ENCODE data around the gene NACAD. TPM values are rescaled to one million over a fixed set of nuclear protein-coding genes. Genes with fewer than 3 reads are reported as not detected.
"Not testable (repeated sequence)": the region's sequence is repeated elsewhere in the genome, so short reads cannot be mapped to it uniquely, and the experiment has no call there.

The NACAD gene
- total RNA-seq, 1 experiment from 2014 or later, result 0.90 TPM

DNA sequence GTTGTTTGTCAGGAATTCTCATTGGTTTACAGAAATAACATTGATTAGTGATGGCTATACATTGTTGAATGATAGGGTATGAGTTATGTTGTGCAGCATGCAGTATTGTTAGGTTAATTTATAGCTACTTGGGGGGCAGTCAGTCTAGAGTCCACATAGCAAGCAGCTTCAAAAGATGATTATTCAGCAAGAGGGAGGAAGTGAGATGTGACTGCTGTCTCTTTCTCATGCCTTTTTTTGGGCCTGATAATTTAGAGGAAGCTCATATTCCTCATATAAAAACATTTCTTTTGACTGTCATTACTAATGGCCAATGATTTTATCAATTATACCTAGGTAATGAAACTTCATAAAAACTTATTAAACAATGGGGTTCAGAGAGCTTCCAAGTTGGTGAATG is 26.2 kb upstream of the NACAD start:
- no peak overlapping the region for H3K27ac Mint-ChIP-seq (ENCODE audit: unreplicated experiment)
- peaks cover 28% of the 10 kb centered on the region for H3K36me3 Mint-ChIP-seq (ENCODE audit: insufficient read depth, unreplicated experiment)
- no peak for DNase-seq
- no peaks in the 10 kb centered on the region for H3K9me3 Mint-ChIP-seq (ENCODE audit: low read depth, unreplicated experiment)
- intact Hi-C loops (cut with micrococcal nuclease; ENCODE audit: unreplicated experiment), result loop anchor here (5.0 kb wide), 1 partner anchor 113 kb away; the partner anchor contains the start of gene CCM2
- H3K4me3 Mint-ChIP-seq (ENCODE audit: low read depth, unreplicated experiment), result no peak overlapping the region
- peaks cover 47% of the 10 kb centered on the region for H3K27me3 Mint-ChIP-seq (ENCODE audit: unreplicated experiment)
- CTCF ChIA-PET, result interaction anchor here (1.0 to 1.2 kb wide), 2 partner anchors 21 to 625 kb away, joined by 3 read pairs; no protein-coding TSS in a partner anchor
- no TSS peak for BruUV-seq (replicated peaks)
- no peak for TF ChIP-seq CTCF (IDR thresholded peaks at IDR 0.05; ENCODE audit: unreplicated experiment)
- peaks cover 6% of the 10 kb centered on the region for H3K4me1 Mint-ChIP-seq (ENCODE audit: low read depth, unreplicated experiment)

GRCh38 chr7:45114257-45114656 is 25.5 kb upstream of the NACAD start:
- not testable (repeated sequence) for H3K4me3 Mint-ChIP-seq (ENCODE audit: low read depth, unreplicated experiment); H3K9me3 Mint-ChIP-seq (ENCODE audit: low read depth, unreplicated experiment); H3K4me1 Mint-ChIP-seq (ENCODE audit: low read depth, unreplicated experiment); DNase-seq; BruUV-seq (replicated peaks); H3K27ac Mint-ChIP-seq (ENCODE audit: unreplicated experiment)
- H3K36me3 Mint-ChIP-seq (ENCODE audit: insufficient read depth, unreplicated experiment), result peaks cover 29% of the 10 kb centered on the region
- intact Hi-C loops (cut with micrococcal nuclease; ENCODE audit: unreplicated experiment), result loop anchor here (5.0 kb wide), 1 partner anchor 112 kb away; the partner anchor contains the start of gene CCM2
- peaks cover 47% of the 10 kb centered on the region for H3K27me3 Mint-ChIP-seq (ENCODE audit: unreplicated experiment)
- CTCF ChIA-PET, result interaction anchor here (1.0 kb wide), 1 partner anchor 22 kb away, joined by 3 read pairs; no protein-coding TSS in a partner anchor

- CTCF ChIA-PET, result interaction anchor here (1.2 to 1.6 kb wide), 3 partner anchors 24 to 139 kb away, joined by 3 to 7 read pairs (median 7); no protein-coding TSS in a partner anchor
- no peak for TF ChIP-seq CTCF (IDR thresholded peaks at IDR 0.05; ENCODE audit: unreplicated experiment)
- DNase-seq, result no peak
- H3K4me3 Mint-ChIP-seq (ENCODE audit: low read depth, unreplicated experiment), result peak overlapping the region; percentile 96
- H3K4me1 Mint-ChIP-seq (ENCODE audit: low read depth, unreplicated experiment), result peaks cover 24% of the 10 kb centered on the region
- intact Hi-C loops (cut with micrococcal nuclease; ENCODE audit: unreplicated experiment), result loop anchor here (1.0 to 5.0 kb wide), 2 partner anchors 110 to 126 kb away; partner anchors contain the start of gene CCM2
- peak overlapping the region; percentile 99 for H3K27ac Mint-ChIP-seq (ENCODE audit: unreplicated experiment)
- H3K36me3 Mint-ChIP-seq (ENCODE audit: insufficient read depth, unreplicated experiment), result peaks cover 44% of the 10 kb centered on the region
- H3K9me3 Mint-ChIP-seq (ENCODE audit: low read depth, unreplicated experiment), result no peaks in the 10 kb centered on the region
- no TSS peak for BruUV-seq (replicated peaks)
- peaks cover 42% of the 10 kb centered on the region for H3K27me3 Mint-ChIP-seq (ENCODE audit: unreplicated experiment)
Measured at GRCh38 chr7:45112648-45113047, 23.9 kb upstream of the NACAD start.

- BruUV-seq (replicated peaks), result TSS peak; percentile 94
- Mint-ChIP-seq H3K4me1 (ENCODE audit: low read depth, unreplicated experiment) (peaks cover 31% of the 10 kb centered on the region), H3K36me3 (ENCODE audit: insufficient read depth, unreplicated experiment) (peaks cover 55% of the 10 kb centered on the region), H3K4me3 (ENCODE audit: low read depth, unreplicated experiment) (peak within 1 kb of the TSS; percentile 96), H3K27ac (ENCODE audit: unreplicated experiment) (peak within 1 kb of the TSS; percentile 99), H3K27me3 (ENCODE audit: unreplicated experiment) (peaks cover 32% of the 10 kb centered on the region), H3K9me3 (ENCODE audit: low read depth, unreplicated experiment) (no peaks in the 10 kb centered on the region)
- TF ChIP-seq CTCF (IDR thresholded peaks at IDR 0.05; ENCODE audit: unreplicated experiment), result peak; percentile 21
- CTCF ChIA-PET, result interaction anchor here (0.7 to 1.6 kb wide), 5 partner anchors 16 to 138 kb away, joined by 3 to 7 read pairs (median 3); no protein-coding TSS in a partner anchor
- intact Hi-C loops (cut with micrococcal nuclease; ENCODE audit: unreplicated experiment), result loop anchor here (1.0 to 5.0 kb wide), 2 partner anchors 109 to 125 kb away; partner anchors contain the start of gene CCM2
- DNase-seq, result peak; percentile 98
Measured at GRCh38 chr7:45111298-45112223, 22.8 kb upstream of the NACAD start, which contains the start of gene TBRG4. TBRG4 (minus strand) TSS chr7:45111697; CDS start chr7:45109237, 2,460 bp downstream.
